C4-2B (cell line): ENCODE measurements around the gene ZNF652.

Experiments
- H3K27ac ChIP-seq: fragments of 450-650 bp; 2 replicates; pipeline ENCODE4 v1.5.1; 2017
- CTCF ChIP-seq: fragments of 450-650 bp; conservative IDR thresholded peaks from 2 replicates; pipeline ENCODE4 v1.5.1; 2017; ENCODE audit warnings: mild to moderate bottlenecking
- ZFX ChIP-seq: fragments of 450-650 bp; IDR thresholded peaks from 2 replicates; pipeline ENCODE4 v1.6.1; 2017

ZNF652 gene

GRCh38 chr17:49403514-49404289 lies 41.7 kb upstream of the ZNF652 start:
- H3K27ac ChIP-seq: no peak overlapping the region
- TF ChIP-seq ZFX (no peak), CTCF (no peak)

GRCh38 chr17:49402706-49403105 lies 40.7 kb upstream of the ZNF652 start:
- no peak for TF ChIP-seq ZFX
- TF ChIP-seq CTCF: no peak
- no peak overlapping the region for H3K27ac ChIP-seq

- H3K27ac ChIP-seq: no peak overlapping the region
- TF ChIP-seq CTCF (no peak), ZFX (no peak)
These were observed 40.0 kb upstream of the ZNF652 start for GRCh38 chr17:49401971-49402611.

GRCh38 chr17:49399995-49400394 lies 37.9 kb upstream of the ZNF652 start:
- H3K27ac ChIP-seq: no peak overlapping the region

GRCh38 chr17:49397586-49397985 lies 35.5 kb upstream of the ZNF652 start:
- H3K27ac ChIP-seq: no peak overlapping the region
- no peak for TF ChIP-seq CTCF
- no peak for TF ChIP-seq ZFX

More at GRCh38 chr17:49399995-49400394, 37.9 kb upstream of the ZNF652 start:
- TF ChIP-seq CTCF (no peak), ZFX (no peak)

GRCh38 chr17:49393491-49394255 lies 31.6 kb upstream of the ZNF652 start:
- no peak overlapping the region for H3K27ac ChIP-seq
- TF ChIP-seq ZFX (no peak), CTCF (no peak)
